Measurements from ENCODE around the gene NFYA. TPM values are rescaled to one million over a fixed set of nuclear protein-coding genes. Genes with fewer than 3 reads are reported as not detected.

Gene NFYA
- total and polyA plus RNA-seq, 9 of the 15 experiments (the other 6 are each of a cell fraction or from before 2014, with no cell fraction given): 7.3 to 37.1 (median 21.8) TPM

- no peak for TF ChIP-seq PCBP1 (IDR thresholded peaks at IDR 0.05; ENCODE audit: low read depth, low read length, poor library complexity, severe bottlenecking)
- no peak for TF ChIP-seq ZNF561 (CRISPR knock-in tag; conservative IDR thresholded peaks at IDR 0.05)
- no peak for TF ChIP-seq ZBTB11 (CRISPR knock-in tag; IDR thresholded peaks at IDR 0.05)
- TF ChIP-seq AFF1 (IDR thresholded peaks at IDR 0.05; ENCODE audit: low read depth in 1 of 2, partially characterized antibody in 2 of 2): no peak
- TF ChIP-seq FOXJ2 (tag; IDR thresholded peaks at IDR 0.05): 0 out of 2 replicates have a peak, but pooled peaks have one; percentile 2
- no peak for TF ChIP-seq GABPA (tag; conservative IDR thresholded peaks at IDR 0.05; ENCODE audit: low read depth)
- TF ChIP-seq, protein P1, sequence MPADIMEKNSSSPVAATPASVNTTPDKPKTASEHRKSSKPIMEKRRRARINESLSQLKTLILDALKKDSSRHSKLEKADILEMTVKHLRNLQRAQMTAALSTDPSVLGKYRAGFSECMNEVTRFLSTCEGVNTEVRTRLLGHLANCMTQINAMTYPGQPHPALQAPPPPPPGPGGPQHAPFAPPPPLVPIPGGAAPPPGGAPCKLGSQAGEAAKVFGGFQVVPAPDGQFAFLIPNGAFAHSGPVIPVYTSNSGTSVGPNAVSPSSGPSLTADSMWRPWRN (IDR thresholded peaks at IDR 0.05; ENCODE audit: low read depth): no peak
- TF ChIP-seq XRCC4 (IDR thresholded peaks at IDR 0.05; ENCODE audit: extremely low read depth, insufficient read depth, insufficient read length): no peak
- peak; percentile 56 for TF ChIP-seq RBBP5 (IDR thresholded peaks at IDR 0.05; ENCODE audit: borderline replicate concordance, insufficient read depth, low read length, poor library complexity, severe bottlenecking)
- peak; percentile 99 for TF ChIP-seq RBM25 (IDR thresholded peaks at IDR 0.05; ENCODE audit: low read depth, low read length, severe bottlenecking)
- TF ChIP-seq GTF2F1 (IDR thresholded peaks at IDR 0.05; ENCODE audit: low read depth, low read length): no peak
- TF ChIP-seq, protein P2, sequence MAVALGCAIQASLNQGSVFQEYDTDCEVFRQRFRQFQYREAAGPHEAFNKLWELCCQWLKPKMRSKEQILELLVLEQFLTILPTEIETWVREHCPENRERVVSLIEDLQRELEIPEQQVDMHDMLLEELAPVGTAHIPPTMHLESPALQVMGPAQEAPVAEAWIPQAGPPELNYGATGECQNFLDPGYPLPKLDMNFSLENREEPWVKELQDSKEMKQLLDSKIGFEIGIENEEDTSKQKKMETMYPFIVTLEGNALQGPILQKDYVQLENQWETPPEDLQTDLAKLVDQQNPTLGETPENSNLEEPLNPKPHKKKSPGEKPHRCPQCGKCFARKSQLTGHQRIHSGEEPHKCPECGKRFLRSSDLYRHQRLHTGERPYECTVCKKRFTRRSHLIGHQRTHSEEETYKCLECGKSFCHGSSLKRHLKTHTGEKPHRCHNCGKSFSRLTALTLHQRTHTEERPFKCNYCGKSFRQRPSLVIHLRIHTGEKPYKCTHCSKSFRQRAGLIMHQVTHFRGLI (CRISPR knock-in tag; IDR thresholded peaks at IDR 0.05): peak; percentile 43; the same call in 1 of the 2 replicates
- TF ChIP-seq EGR1 (conservative IDR thresholded peaks at IDR 0.05): peak; percentile 56
- TF ChIP-seq MIER1 (IDR thresholded peaks at IDR 0.05; ENCODE audit: low read depth): no peak
- TF ChIP-seq SMARCE1 (IDR thresholded peaks at IDR 0.05): no peak
- no peak for TF ChIP-seq ZNF165 (CRISPR knock-in tag; IDR thresholded peaks at IDR 0.05; ENCODE audit: borderline replicate concordance)
- TF ChIP-seq PRPF4 (IDR thresholded peaks at IDR 0.05; ENCODE audit: insufficient read depth, low read depth, low read length, poor library complexity, severe bottlenecking): no peak
These were observed at the start of gene NFYA (continued) for GRCh38 chr6:41072836-41073202.

All from K562 (cell line).